Thyroid gland (tissue), 4 donors: Measurements from ENCODE around the gene MVP. TPM values are rescaled to one million over a fixed set of nuclear protein-coding genes. Genes with fewer than 3 reads are reported as not detected.
"Not testable (repeated sequence)": the region's sequence is repeated elsewhere in the genome, so short reads cannot be mapped to it uniquely, and the experiment has no call there.

Experiments
- DNase-seq, 2 donors: peaks; one replicate each; pipeline ENCODE4 v3.0.0-alpha.2; 2019
- H3K27ac ChIP-seq, 3 donors: fragments of 200-600 bp; sonication (generic); 1 replicate in 2 of 3; 2 replicates in 1 of 3; pipeline ENCODE4 v1.5.1; 2016 to 2019; ENCODE audit warnings: mild to moderate bottlenecking in 1 of 3, moderate library complexity in 1 of 3
- H3K27me3 ChIP-seq: fragments of 200-600 bp; sonication (generic); one replicate; pipeline ENCODE4 v1.5.1; 2019
- H3K36me3 ChIP-seq, 2 donors: fragments of 200-600 bp; sonication (generic); one replicate each; pipeline ENCODE4 v1.5.1; 2016 to 2019
- H3K4me1 ChIP-seq, 2 donors: fragments of 200-600 bp; sonication (generic); one replicate each; pipeline ENCODE4 v1.5.1; 2017 to 2019
- H3K4me3 ChIP-seq, 3 donors: fragments of 200-600 bp; sonication (generic); replicated peaks in 1 of 3; 1 replicate in 2 of 3; 2 replicates in 1 of 3; pipeline ENCODE4 v1.5.1; 2016; ENCODE audit warnings: mild to moderate bottlenecking in 1 of 3
- H3K9me3 ChIP-seq: fragments of 200-600 bp; sonication (generic); one replicate; pipeline ENCODE4 v1.5.1; 2017
- POLR2A ChIP-seq, 2 donors: fragments of 450-650 bp; IDR thresholded peaks; one replicate each; pipeline ENCODE4 v1.6.1; 2017; ENCODE audit warnings: antibody characterized with exemption in 2 of 2, mild to moderate bottlenecking in 2 of 2, moderate library complexity in 1 of 2
- WGBS, 2 donors: methylation state at CpG; one replicate each; pipeline ENCODE4 v1.1.5; 2017; 5-methylcytosine and 5-hydroxymethylcytosine counted together
- intact Hi-C: fragments of 100-400 bp; cut with DNase I; formaldehyde crosslinking; loops from one replicate; pipeline ENCODE4 v1.15.1; 2023
- total RNA-seq, 4 donors: library from RNA; depleted of rRNA; stranded (reverse); fragments of >200 nt; gene quantifications; one replicate each; pipeline ENCODE4 v1.2.3, GENCODE V29; 2016
- TF ChIP-seq, protein P1 (sequence below), 6 experiments: fragments of 200-600 bp in 3 of 6; fragments of 450-650 bp in 3 of 6; sonication (generic) in 3 of 6; IDR thresholded peaks; one replicate each; pipeline ENCODE4 v1.5.1; 2016 to 2019; ENCODE audit warnings: antibody characterized with exemption in 6 of 6, mild to moderate bottlenecking in 2 of 6, inconsistent platforms in 1 of 6, moderate library complexity in 1 of 6

The MVP gene
- total RNA-seq, 4 donors from 2014 or later = 70.1 to 127 (median 90.6) TPM

DNA sequence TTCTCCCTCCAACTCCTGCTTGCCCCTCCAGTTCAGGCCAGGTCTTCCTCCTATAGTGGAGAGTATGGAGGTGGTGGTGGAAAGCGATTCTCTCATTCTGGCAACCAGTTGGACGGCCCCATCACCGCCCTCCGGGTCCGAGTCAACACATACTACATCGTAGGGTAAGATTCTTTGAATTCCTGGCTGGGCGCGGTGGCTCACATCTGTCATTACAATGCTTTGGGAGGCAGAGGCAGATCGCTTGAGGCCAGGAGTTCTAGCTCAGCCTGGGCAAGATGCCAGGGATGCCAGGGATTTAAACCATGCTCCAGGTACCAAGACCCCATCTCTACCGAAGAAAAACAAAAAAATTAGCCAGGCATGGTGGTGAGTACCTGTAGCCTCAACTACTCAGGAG lies 40.8 kb upstream of the MVP start:
- DNase-seq = no peak
- Histone ChIP-seq H3K9me3 (no peaks in the 10 kb centered on the region), H3K4me1 (peaks cover 3 to 6% of the 10 kb centered on the region in 2 donors), H3K36me3 (no peaks in the 10 kb centered on the region), H3K27me3 (no peaks in the 10 kb centered on the region), H3K27ac (no peak overlapping the region), H3K4me3 (no peak overlapping the region)
- 56 to 57% methylated on average over 2 to 10 of the region's 10 CpGs for WGBS, 2 donors
- intact Hi-C loops = no loop called here
- TF ChIP-seq, protein P1, sequence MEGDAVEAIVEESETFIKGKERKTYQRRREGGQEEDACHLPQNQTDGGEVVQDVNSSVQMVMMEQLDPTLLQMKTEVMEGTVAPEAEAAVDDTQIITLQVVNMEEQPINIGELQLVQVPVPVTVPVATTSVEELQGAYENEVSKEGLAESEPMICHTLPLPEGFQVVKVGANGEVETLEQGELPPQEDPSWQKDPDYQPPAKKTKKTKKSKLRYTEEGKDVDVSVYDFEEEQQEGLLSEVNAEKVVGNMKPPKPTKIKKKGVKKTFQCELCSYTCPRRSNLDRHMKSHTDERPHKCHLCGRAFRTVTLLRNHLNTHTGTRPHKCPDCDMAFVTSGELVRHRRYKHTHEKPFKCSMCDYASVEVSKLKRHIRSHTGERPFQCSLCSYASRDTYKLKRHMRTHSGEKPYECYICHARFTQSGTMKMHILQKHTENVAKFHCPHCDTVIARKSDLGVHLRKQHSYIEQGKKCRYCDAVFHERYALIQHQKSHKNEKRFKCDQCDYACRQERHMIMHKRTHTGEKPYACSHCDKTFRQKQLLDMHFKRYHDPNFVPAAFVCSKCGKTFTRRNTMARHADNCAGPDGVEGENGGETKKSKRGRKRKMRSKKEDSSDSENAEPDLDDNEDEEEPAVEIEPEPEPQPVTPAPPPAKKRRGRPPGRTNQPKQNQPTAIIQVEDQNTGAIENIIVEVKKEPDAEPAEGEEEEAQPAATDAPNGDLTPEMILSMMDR (IDR thresholded peaks at IDR 0.05) = no peak
- TF ChIP-seq POLR2A (IDR thresholded peaks at IDR 0.05) = no peak

DNA sequence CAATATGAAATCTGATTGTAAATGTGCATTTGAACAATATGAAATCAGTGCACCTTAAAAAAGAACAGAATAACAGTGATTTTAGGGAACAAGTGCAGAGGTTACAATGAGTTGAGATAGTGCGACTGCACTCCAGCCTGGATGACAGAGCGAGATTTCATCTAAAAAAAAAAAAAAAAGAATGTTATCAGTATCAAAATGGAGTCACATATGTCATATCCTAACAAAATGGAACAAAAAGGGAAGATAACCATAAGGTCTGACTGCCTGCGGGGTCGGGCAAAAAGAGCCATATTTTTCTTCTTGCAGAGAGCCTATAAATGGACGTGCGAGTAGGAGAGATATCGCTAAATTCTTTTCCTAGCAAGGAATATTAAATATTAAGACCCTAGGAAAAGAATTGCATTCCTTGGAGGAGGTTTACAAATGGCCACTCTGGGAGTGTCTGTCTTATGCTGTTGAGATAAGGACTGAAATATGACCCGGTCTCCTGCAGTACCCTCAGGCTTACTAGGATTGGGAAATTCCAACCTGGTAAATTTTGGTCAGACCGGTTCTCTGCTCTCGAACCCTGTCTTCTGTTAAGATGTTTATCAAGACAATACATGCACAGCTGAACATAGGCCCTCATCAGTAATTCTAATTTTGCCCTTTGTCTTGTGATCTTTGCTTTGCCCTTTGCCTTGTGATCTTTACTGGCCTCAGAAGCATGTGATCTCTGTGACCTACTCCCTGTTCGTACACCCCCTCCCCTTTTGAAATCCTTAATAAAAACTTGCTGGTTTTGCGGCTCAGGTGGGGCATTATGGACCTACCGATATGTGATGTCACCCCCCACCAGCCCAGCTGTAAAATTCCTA lies 36.9 kb upstream of the MVP start:
- intact Hi-C loops, H3K4me3 ChIP-seq, H3K9me3 ChIP-seq, H3K27me3 ChIP-seq, DNase-seq, H3K36me3 ChIP-seq: not testable (repeated sequence)
- H3K4me1 ChIP-seq = peaks cover 15 to 16% of the 10 kb centered on the region in 2 donors
- H3K27ac ChIP-seq = peak overlapping the region in 2 of 3 donors; percentile 5 to 62
- WGBS, 2 donors = 70 to 72% methylated on average over 13 of the region's 13 CpGs

DNA sequence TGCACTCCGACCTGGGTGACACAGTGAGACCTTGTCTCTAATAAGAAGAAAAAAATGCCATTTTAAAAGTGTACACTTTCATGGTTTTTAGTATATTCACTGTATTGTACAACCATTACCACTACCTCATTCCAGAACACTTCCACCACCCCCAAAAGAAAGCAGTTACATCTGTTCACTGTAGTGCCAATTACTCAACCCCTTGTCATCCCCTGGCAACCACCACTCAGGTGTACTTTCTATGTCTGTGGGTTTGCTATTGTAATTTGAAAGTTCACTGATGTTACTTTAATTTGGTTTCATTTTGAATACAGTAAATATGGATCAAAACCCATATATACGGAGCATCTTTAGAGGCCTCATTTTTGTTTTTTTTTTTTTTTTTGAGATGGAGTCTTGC lies 36.1 kb upstream of the MVP start:
- Histone ChIP-seq H3K4me3 (no peak overlapping the region), H3K36me3 (no peaks in the 10 kb centered on the region), H3K27ac (peak overlapping the region; percentile 50 to 67 (median 62)), H3K4me1 (peaks cover 15 to 16% of the 10 kb centered on the region in 2 donors), H3K9me3 (no peaks in the 10 kb centered on the region), H3K27me3 (no peaks in the 10 kb centered on the region)
- 88 to 96% methylated on average over 2 of the region's 2 CpGs for WGBS, 2 donors
- TF ChIP-seq POLR2A (IDR thresholded peaks at IDR 0.05) = no peak
- TF ChIP-seq, protein P1 (IDR thresholded peaks at IDR 0.05) = no peak
- intact Hi-C loops = no loop called here
- peak; percentile 32 to 33 for DNase-seq

DNA sequence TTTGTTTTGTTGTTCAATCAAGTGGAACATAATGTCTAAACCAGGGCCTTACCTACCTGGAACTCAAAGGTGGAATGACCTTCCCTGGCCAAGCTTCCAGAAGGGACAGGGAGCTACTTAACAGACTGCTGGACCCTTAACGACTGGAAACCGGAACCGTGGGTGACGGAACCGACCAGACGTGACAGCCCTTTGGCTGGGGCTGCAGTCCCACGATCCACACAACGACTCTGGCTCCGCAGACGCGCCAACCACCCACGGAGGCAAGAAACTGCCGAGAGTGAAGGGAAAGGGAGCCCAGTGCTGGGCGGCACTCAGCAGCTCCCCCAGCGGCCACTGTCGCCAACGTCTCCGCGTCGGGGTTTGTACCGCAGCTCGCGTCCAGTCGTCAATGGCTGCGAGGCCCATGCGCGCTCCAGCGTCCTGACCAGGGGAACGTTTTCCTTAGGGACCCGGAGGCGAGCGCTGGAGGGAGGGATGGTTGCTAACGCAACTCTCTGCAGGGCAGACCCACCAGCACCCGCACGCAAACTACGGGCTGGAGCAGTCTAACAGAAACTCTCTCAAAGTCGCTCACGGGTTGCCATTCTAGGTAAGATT lies 35.3 kb upstream of the MVP start:
- peak overlapping the region; percentile 50 to 67 (median 62) for H3K27ac ChIP-seq
- TF ChIP-seq, protein P1 (IDR thresholded peaks at IDR 0.05) = peak; percentile 42 to 88 (median 74)
- peak in 1 of 2 donors; percentile 28 for TF ChIP-seq POLR2A (IDR thresholded peaks at IDR 0.05)
- no peaks in the 10 kb centered on the region for H3K27me3 ChIP-seq
- no peaks in the 10 kb centered on the region for H3K36me3 ChIP-seq
- peaks cover 19 to 23% of the 10 kb centered on the region in 2 donors for H3K4me1 ChIP-seq
- 9 to 11% methylated on average over 22 to 33 of the region's 38 CpGs for WGBS, 2 donors
- peak; percentile 93 to 94 for DNase-seq
- no peaks in the 10 kb centered on the region for H3K9me3 ChIP-seq
- intact Hi-C loops = no loop called here
- H3K4me3 ChIP-seq = no peak overlapping the region

DNA sequence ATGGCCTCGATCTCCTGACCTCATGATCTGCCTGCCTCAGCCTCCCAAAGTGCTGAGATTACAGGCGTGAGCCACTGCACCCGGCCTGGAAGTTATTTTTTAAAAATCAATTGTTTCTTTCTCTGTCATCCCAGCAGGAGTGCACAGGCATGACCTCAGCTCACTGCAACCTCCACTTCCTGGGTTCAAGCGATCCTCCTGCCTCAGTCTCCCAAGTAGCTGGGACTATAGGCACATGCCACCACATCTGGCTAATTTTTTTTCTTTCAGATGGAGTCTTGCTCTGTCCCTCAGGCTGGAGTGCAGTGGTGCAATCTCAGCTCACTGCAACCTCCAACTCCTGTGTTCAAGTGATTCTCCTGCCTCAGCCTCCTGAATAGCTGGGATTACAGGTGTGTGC lies 33.1 kb upstream of the MVP start:
- H3K4me3 ChIP-seq, DNase-seq, H3K27ac ChIP-seq, intact Hi-C loops, H3K27me3 ChIP-seq, H3K9me3 ChIP-seq, H3K36me3 ChIP-seq: not testable (repeated sequence)
- WGBS, 2 donors = 86 to 92% methylated on average over 4 of the region's 4 CpGs
- peaks cover 31 to 32% of the 10 kb centered on the region in 2 donors for H3K4me1 ChIP-seq

DNA sequence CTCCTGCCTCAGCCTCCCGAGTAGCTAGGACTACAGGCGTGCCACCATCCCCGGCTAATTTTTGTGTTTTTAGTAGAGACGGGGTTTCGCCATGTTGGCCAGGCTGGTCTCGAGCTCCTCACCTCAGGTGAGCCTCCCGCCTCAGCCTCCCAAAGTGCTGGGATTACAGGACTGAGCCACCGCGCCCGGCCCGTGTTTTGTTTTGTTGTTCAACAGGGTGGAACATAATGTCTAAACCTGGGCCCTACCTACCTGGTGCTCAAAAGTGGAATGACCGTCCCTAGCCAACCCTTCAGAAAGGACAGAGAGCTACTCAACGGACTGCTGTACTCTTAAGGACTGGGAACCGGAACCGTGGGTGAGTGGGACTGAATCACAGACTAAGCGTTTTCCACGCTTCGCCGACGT lies 30.5 kb upstream of the MVP start:
- H3K9me3 ChIP-seq = no peaks in the 10 kb centered on the region
- H3K27me3 ChIP-seq = no peaks in the 10 kb centered on the region
- H3K4me3 ChIP-seq = peak overlapping the region in 1 of 3 donors; percentile 78
- peaks cover 26% of the 10 kb centered on the region in 2 donors for H3K4me1 ChIP-seq
- TF ChIP-seq, protein P1 (IDR thresholded peaks at IDR 0.05) = no peak
- no peak for TF ChIP-seq POLR2A (IDR thresholded peaks at IDR 0.05)
- intact Hi-C loops = no loop called here
- peak overlapping the region; percentile 77 to 89 (median 87) for H3K27ac ChIP-seq
- DNase-seq = peak; percentile 89 to 93
- H3K36me3 ChIP-seq = no peaks in the 10 kb centered on the region
- WGBS, 2 donors = 48 to 57% methylated on average over 15 to 17 of the region's 20 CpGs
